HG03378 (cell line): Measurements from ENCODE around the gene DKK1.

Source experiments
- ATAC-seq: cut with Tn5 transposase; IDR thresholded peaks from one replicate; pipeline ENCODE4 v1.9.1; 2021; ENCODE audit warnings: mild to moderate bottlenecking, moderate library complexity; ENCODE audit not compliant: unreplicated experiment

DKK1 gene

DNA sequence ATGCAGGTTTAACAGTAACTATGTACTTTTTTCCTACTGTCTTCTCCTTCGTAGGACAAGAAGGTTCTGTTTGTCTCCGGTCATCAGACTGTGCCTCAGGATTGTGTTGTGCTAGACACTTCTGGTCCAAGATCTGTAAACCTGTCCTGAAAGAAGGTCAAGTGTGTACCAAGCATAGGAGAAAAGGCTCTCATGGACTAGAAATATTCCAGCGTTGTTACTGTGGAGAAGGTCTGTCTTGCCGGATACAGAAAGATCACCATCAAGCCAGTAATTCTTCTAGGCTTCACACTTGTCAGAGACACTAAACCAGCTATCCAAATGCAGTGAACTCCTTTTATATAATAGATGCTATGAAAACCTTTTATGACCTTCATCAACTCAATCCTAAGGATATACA is 2.4 kb downstream of the DKK1 start:
- no peak for ATAC-seq

DNA sequence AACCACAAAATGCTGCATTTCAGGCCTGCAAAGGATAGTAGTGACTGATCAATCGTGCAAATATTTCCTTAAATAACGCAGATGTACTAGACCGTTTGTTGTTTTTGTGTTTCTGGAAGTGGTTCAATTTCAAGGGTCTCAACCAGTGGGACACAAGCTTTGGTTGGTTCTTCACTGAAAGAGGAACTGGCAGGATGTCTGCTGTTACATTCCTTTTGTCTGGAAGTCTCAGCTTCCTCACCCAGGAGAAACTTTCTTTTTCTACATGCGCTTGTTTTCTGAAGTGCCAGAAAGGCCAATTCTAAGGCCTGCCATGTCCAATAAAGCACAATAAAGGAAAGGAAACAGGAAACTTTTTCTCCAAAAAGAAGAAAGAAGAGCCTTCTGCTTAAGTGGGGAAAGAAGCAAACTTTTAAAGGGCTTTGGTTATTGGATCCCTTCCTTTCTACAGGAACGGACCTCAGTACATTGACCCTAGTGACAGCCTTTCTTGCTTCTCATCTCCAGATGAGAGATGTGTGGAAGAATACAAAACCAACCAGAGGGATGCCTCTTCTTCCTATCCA is 4.1 kb downstream of the DKK1 start:
- no peak for ATAC-seq

DNA sequence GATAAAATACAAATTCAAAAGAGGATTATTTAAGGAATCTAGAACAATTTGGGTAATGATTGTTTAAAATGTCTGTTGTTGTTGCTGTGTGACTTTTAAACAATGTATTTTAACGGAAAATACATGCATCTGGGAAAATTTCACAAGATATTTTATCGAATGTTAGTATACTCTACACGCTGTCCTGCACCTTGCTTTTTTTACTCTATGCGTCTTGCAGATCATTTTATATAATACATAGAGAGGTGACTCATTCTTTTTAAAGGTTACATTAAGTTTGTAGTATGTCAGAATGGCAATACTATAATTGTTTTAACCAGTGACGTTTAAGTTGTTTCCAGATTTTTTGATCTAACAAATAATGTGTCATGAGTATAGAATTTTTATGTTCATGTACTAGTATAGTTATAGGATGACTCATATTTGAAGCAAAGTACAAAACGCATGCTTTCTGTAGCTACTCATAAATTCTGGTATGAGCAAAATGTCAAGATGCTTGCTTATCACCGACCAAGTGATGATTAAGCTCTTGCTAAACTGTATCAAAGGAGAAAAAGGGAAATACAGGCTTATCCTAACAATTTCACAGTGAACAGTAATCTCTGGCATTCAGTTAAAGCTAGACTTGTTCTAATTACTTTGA is 4.9 kb downstream of the DKK1 start:
- ATAC-seq: no peak

- no peak for ATAC-seq
These were observed 5.8 kb downstream of the DKK1 start for GRCh38 chr10:52319926-52320325.

GRCh38 chr10:52322323-52322722 is 8.2 kb downstream of the DKK1 start:
- no peak for ATAC-seq

DNA sequence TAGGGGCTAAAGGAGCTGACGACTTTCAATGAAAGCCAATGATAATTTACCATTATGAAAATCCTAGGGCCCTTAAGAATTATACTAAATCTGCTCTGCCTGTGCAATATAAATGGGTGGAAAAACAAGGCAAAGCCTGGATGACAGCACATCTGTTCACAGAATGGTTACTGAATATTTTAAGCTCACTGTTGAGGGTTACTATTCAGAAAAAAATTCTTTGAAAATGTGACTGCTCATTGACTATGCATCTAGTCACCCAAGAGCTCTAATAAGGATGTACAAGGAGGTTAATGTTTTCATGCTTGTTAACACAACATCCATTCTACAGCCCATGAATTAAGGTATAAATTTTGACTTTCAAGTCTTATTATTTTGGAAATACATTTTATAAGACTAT is 8.9 kb downstream of the DKK1 start:
- ATAC-seq: no peak

DNA sequence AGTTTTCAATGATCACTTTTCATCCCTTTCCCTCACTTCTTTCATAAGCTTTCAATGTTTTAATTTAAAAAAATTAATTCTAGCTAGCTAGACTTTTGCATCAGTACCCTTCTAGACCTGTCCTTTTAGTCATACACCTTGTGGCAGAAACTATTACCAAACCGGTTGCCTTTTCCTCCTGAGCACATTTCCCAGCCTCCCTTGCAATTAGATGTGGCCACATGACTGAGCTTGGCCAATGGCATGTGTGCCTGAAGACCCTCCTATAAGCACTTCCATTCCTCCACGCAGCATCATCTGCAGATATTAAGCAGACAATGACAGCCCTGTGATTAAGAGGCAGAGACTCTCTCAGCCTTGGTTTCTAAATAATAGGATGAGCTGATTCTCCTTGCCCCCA is 12.3 kb downstream of the DKK1 start:
- no peak for ATAC-seq

DNA sequence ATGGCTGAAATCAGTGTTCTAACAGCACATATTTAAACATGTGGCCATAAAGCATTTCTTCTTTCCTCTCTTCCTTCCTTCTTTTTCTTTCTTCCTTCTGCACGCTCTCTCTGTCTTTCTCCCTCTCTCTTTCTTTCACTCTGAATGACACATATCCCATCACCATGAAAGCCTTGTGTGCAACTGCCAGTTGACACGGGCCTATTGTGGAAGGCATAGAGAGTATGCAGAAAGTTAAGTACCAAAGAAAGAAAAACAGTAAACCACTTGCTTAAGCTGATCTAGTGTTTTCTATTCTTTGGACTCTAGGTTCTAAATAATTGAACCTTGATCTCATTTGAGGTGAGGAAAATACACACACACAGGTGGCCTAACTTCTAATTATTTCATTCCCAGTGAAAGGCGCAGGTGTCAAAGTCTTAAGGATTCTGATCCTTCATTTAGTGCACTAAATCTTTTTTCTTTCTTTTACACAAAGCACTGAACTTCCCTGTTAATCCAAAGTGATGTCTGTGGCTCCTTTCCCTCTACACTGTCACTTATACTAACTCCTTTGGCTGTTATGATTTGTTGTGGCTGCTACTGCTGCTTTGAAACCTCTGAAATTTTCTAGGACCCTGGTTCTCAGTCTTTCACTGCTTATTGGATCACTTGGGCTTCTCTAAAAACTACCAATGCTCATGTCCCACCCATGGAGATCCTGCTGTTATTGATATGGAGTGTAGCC is 17.7 kb downstream of the DKK1 start:
- ATAC-seq: no peak

GRCh38 chr10:52332815-52333214 is 18.7 kb downstream of the DKK1 start:
- no peak for ATAC-seq

DNA sequence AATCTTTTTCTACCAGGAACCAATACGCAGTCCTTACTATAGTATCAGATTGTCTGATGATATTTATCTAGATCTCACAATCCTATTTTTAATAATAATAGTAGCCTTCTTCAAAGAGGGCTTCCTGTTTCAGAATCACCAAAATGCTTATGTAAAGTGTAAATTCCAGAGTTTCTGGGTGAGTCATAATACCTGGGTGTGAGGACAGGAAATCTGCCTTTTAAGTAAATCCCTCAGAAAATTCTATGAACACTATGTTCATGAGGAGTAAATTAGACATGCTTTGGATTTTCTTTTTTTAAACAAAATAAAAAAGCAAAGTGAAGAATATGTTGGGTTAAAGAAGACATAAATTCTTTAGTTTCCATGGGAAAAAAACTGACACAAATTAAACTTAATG is 20.5 kb downstream of the DKK1 start:
- no peak for ATAC-seq

DNA sequence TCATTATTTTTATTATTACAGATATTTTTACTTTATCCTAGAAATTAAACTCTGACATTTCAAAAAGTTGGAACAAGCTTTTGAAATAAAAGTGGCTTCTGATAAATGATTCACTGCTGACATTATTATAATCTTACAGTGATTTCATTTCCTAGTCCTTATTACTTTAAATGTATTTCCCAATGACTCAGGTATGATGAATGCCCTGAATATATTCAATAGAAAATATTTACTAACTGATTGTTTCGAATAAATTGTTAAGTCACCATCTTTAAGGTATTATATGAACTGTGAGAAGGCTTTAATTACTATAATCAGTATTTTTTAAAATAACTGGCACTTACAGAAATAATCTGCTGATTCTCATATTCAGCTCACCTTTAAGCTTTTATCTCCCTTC is 21.6 kb downstream of the DKK1 start:
- ATAC-seq: no peak

DNA sequence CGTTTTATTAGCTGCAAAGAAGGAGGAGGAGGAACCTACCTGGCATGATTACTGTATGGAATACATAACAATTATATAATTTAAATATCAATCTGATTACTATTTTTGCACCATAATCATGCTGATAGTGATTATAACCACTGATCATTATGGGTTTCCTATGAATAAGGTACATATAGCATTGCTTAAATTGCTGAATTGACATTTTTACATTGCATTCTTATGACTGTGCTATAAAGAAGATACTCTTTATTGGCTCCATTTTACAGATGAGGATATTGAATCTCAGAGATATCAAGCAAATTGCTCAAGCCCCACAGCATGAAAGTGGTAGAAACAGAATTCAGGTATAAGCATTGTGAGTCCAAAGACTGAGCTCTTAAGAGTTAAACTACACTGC is 23.1 kb downstream of the DKK1 start:
- no peak for ATAC-seq

- ATAC-seq: no peak
These were observed 29.4 kb downstream of the DKK1 start for GRCh38 chr10:52343439-52343838.

DNA sequence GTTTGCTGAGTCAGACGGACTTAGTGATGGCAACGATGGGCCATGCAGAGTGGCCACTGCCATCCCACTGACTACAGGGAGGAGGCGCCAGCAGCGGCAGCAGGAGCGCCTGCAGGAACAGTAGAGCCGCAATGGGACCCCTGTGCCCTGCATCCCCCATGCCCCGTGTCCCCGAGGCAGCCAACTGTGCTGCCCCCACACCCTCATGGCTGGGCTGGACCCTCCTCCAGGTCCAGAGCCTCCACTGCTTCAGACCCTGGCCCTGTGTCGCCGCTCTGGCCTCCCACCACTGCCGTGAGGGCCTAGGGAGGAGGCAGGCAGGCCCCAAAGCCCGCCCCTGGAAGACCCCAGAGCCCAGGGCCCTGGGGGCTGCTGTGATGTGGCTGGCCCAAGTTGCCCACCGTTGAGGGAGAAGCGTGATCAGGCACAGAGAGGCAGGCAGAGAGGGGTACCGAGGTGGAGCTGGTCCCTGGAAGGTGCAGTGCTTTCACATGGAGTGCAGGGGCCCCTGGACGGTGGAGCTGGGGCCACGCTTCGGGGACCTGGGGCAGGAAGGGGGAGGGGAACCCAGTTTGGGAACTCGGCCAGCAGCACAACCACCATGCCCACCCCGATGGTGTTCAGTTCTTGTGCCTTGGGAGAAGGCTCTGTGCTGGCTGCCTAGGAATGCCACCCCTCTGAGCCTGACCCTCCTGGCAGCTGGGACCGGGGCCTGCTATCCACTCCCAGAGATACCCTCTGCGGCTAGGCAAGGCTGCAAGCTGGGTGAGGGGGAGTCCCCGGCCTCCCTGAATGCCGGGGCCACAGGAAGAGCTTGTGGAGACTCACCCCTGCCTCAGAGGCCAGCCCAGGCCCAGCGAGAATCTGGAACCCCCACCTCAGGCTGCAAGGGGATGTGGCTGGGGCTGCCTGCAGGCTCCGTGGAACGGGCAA is 32.6 kb downstream of the DKK1 start:
- ATAC-seq: no peak

GRCh38 chr10:52347327-52347667 is 33.2 kb downstream of the DKK1 start:
- ATAC-seq: no peak

- no peak for ATAC-seq
These were observed 34.0 kb downstream of the DKK1 start for GRCh38 chr10:52348037-52348564.

DNA sequence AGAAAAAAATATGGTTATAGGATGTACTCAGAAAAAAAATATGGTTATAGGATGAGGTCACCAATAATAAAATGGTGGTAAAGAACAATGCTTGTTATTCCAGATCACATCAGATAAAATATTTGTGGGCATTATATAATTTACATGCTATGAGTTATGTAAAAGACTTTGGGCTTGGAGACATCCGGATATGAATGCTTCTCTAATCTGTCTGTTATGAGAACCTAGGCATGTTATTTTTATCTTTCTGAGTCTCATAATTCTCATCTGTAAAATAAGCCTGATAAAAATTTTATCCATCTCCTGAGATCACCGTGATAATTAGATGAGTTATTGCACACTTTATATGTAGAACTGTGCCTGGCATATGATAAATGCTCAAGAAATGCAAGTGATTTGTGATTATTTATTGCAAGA is 37.8 kb downstream of the DKK1 start:
- no peak for ATAC-seq

GRCh38 chr10:52353205-52353604 is 39.1 kb downstream of the DKK1 start:
- no peak for ATAC-seq

GRCh38 chr10:52353960-52354394 is 39.9 kb downstream of the DKK1 start:
- ATAC-seq: no peak

GRCh38 chr10:52357971-52358370 is 43.9 kb downstream of the DKK1 start:
- no peak for ATAC-seq

GRCh38 chr10:52359441-52359840 is 45.4 kb downstream of the DKK1 start:
- no peak for ATAC-seq
